ENCODE data around the gene LRP1-AS.

Gene LRP1-AS

DNA sequence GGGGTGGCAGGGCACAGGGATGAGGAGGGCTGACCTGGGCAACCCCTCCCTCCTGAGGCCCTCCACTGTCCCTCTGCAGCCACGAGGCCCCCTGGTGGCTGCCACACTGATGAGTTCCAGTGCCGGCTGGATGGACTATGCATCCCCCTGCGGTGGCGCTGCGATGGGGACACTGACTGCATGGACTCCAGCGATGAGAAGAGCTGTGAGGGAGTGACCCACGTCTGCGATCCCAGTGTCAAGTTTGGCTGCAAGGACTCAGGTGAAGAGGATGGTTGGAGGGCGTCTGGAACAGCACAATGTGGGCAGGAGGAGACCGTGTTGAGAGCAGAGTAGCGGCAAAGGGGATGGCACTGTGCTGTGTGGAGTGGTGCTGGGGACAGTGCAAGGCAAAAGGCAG is 25.7 kb upstream of the LRP1-AS start:
- peak; percentile 57 for DNase-seq (ENCODE audit: low read depth)
- TF ChIP-seq, protein P1, sequence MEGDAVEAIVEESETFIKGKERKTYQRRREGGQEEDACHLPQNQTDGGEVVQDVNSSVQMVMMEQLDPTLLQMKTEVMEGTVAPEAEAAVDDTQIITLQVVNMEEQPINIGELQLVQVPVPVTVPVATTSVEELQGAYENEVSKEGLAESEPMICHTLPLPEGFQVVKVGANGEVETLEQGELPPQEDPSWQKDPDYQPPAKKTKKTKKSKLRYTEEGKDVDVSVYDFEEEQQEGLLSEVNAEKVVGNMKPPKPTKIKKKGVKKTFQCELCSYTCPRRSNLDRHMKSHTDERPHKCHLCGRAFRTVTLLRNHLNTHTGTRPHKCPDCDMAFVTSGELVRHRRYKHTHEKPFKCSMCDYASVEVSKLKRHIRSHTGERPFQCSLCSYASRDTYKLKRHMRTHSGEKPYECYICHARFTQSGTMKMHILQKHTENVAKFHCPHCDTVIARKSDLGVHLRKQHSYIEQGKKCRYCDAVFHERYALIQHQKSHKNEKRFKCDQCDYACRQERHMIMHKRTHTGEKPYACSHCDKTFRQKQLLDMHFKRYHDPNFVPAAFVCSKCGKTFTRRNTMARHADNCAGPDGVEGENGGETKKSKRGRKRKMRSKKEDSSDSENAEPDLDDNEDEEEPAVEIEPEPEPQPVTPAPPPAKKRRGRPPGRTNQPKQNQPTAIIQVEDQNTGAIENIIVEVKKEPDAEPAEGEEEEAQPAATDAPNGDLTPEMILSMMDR (IDR thresholded peaks at IDR 0.05; ENCODE audit: low read depth, low read length), result peak; percentile 89
- no peak for TF ChIP-seq POLR2A (IDR thresholded peaks at IDR 0.05; ENCODE audit: extremely low read depth, insufficient read length)
- H3K4me3 ChIP-seq (ENCODE audit: low read depth, low read length), result no peak overlapping the region

DNA sequence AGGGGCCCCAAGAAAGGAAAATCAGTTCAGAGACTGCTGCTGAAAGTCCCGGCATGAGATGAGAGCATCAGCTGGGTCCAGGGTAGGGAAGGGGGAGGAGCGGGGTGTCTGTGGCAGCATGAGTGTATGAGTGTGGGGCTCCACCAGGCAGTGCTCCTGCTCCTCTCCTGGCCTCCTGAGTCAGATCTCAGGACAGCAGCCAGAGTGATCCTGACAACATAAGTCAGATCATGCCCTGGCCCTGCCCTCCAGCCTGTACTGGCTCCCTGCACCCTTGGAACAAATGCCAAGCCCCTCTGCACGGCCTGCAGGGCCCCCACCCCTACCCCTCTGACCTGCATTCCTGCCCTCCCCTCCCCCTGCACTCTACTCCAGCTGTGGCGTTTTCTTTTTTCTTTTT is 24.2 kb upstream of the LRP1-AS start:
- TF ChIP-seq, protein P2, sequence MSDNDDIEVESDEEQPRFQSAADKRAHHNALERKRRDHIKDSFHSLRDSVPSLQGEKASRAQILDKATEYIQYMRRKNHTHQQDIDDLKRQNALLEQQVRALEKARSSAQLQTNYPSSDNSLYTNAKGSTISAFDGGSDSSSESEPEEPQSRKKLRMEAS (IDR thresholded peaks at IDR 0.05; ENCODE audit: low read depth, low read length), result no peak
- TF ChIP-seq MYC (IDR thresholded peaks at IDR 0.05; ENCODE audit: low read depth, low read length), result no peak
- TF ChIP-seq, protein P1 (IDR thresholded peaks at IDR 0.05; ENCODE audit: low read depth, low read length), result no peak
- TF ChIP-seq POLR2A (IDR thresholded peaks at IDR 0.05; ENCODE audit: extremely low read depth, insufficient read length), result no peak
- no peak overlapping the region for H3K4me3 ChIP-seq (ENCODE audit: low read depth, low read length)
- DNase-seq (ENCODE audit: low read depth), result no peak

DNA sequence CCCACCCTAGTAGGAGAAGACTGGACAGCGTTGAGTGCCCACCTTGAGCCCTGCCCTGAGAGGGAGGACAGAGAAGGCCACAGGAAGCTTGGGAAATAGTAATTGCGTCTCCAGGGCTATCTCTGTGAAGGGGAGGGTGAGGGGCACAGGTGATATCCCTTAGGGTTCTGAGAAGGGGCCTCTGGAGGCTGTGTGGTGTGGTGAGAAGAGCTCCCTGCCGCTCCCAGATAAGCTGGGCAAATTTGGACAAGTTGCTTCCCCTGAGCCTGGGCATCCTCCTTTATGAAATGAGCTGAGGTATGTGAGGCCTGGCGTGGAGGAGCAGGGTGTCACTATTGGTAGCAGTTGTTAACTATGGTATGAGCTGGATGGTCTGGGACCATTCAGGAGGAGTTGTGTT is 23.5 kb upstream of the LRP1-AS start:
- H3K4me3 ChIP-seq (ENCODE audit: low read depth, low read length), result no peak overlapping the region
- TF ChIP-seq MYC (IDR thresholded peaks at IDR 0.05; ENCODE audit: low read depth, low read length) (no peak), POLR2A (IDR thresholded peaks at IDR 0.05; ENCODE audit: extremely low read depth, insufficient read length) (no peak)
- TF ChIP-seq, protein P1 (IDR thresholded peaks at IDR 0.05; ENCODE audit: low read depth, low read length), result no peak
- TF ChIP-seq, protein P2 (IDR thresholded peaks at IDR 0.05; ENCODE audit: low read depth, low read length), result no peak
- no peak for DNase-seq (ENCODE audit: low read depth)

DNA sequence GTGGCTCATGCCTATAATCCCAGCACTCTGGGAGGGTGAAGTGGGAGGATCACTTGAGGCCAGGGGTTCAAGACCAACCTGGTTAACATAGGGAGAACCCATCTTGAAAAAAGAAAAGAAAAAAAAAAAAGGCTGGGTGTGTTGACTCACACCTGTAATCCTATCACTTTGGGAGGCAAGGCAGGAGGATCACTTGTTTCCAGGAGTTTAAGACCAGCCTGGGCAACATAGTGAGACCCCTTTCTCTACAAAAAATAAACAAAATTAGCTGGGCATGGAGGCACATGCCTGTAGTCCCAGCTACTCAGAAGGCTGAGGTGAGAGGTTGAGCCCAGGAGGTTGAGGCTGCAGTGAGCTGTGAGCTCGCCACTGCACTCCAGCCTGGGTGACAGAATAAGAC is 23.0 kb upstream of the LRP1-AS start:
- DNase-seq (ENCODE audit: low read depth), result no peak
- H3K4me3 ChIP-seq (ENCODE audit: low read depth, low read length), result no peak overlapping the region
- TF ChIP-seq, protein P2 (IDR thresholded peaks at IDR 0.05; ENCODE audit: low read depth, low read length), result no peak
- TF ChIP-seq, protein P1 (IDR thresholded peaks at IDR 0.05; ENCODE audit: low read depth, low read length), result no peak
- no peak for TF ChIP-seq POLR2A (IDR thresholded peaks at IDR 0.05; ENCODE audit: extremely low read depth, insufficient read length)
- no peak for TF ChIP-seq MYC (IDR thresholded peaks at IDR 0.05; ENCODE audit: low read depth, low read length)

DNA sequence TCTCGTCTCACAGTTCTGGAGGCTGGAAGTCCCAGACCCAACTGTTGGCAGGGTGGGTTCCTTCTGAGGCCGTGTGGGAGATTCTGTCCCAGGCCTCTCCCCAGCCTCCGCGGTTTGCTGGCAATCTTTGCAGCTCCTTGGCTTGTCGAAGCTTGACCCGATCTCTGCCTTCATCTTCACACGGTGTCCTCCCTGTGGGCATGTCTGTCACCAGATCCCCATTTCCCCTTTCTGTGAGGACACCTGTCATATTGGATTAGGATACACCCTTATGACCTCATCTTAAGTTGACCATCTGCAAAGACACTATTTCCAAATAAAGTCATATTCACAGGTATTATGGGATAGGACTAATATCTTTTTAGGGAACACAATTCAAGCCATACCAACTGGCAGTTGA is 22.6 kb upstream of the LRP1-AS start:
- no peak for TF ChIP-seq MYC (IDR thresholded peaks at IDR 0.05; ENCODE audit: low read depth, low read length)
- no peak for TF ChIP-seq POLR2A (IDR thresholded peaks at IDR 0.05; ENCODE audit: extremely low read depth, insufficient read length)
- TF ChIP-seq, protein P1 (IDR thresholded peaks at IDR 0.05; ENCODE audit: low read depth, low read length), result no peak
- TF ChIP-seq, protein P2 (IDR thresholded peaks at IDR 0.05; ENCODE audit: low read depth, low read length), result no peak
- no peak overlapping the region for H3K4me3 ChIP-seq (ENCODE audit: low read depth, low read length)
- DNase-seq (ENCODE audit: low read depth), result no peak
